Neural progenitor cell (in vitro differentiated cells): ENCODE data around the gene GUCA1A.

Experiments
- CTCF ChIP-seq: fragments of 200-600 bp; sonication (generic); IDR thresholded peaks from 2 replicates; pipeline ENCODE4 v1.5.1; 2017; ENCODE audit warnings: antibody characterized with exemption, mild to moderate bottlenecking
- EZH2 ChIP-seq: fragments of 200-600 bp; sonication (generic); IDR thresholded peaks from 2 replicates; pipeline ENCODE4 v1.6.1; 2017; ENCODE audit warnings: antibody characterized with exemption, mild to moderate bottlenecking, moderate library complexity
- EZH2phosphoT487 ChIP-seq: fragments of 200-600 bp; sonication (generic); IDR thresholded peaks from 2 replicates; pipeline ENCODE4 v1.6.1; 2017; ENCODE audit warnings: antibody characterized with exemption

GRCh38 chr6:42154461-42155209 lies 18.5 kb upstream of the GUCA1A start:
- no peak for TF ChIP-seq CTCF
- no peak for TF ChIP-seq EZH2
- no peak for TF ChIP-seq EZH2phosphoT487
